Measurements from ENCODE around the gene ADGRB3.
"Not testable (repeated sequence)": the region's sequence is repeated elsewhere in the genome, so short reads cannot be mapped to it uniquely, and the experiment has no call there.

The ADGRB3 gene

DNA sequence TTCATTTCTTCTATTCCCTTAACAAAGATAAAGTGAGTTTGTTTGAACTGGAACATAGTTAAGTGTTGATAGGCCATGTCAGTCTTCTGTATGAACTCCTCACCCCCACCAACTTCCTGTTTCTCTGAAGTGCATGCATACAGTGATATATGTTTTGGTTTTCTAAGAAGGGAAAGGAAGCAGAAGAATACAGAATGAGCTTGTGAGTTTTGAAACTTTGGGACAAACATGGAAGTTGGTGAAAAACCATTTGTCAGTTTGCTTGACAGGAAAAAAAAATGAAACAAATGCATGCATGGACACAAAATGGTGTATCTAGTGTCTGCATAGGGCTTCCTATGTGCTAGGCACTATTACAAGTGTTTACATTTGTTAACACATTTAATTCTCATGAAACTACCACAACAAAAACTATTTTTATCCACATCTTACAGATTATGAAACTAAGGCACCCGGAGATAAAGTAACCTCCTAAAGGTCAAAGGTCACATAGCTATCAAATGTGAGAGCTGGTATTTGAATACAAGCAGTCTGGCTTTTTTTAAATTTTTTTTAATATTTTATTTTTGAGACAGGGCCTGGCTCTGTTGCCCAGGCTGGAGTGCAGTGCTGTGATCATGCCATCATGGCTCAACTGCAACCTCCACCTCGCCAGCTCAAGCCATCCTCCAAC lies 105.9 kb downstream of the ADGRB3 start:
- no peak for DNase-seq (ENCODE audit: low spot score)

DNA sequence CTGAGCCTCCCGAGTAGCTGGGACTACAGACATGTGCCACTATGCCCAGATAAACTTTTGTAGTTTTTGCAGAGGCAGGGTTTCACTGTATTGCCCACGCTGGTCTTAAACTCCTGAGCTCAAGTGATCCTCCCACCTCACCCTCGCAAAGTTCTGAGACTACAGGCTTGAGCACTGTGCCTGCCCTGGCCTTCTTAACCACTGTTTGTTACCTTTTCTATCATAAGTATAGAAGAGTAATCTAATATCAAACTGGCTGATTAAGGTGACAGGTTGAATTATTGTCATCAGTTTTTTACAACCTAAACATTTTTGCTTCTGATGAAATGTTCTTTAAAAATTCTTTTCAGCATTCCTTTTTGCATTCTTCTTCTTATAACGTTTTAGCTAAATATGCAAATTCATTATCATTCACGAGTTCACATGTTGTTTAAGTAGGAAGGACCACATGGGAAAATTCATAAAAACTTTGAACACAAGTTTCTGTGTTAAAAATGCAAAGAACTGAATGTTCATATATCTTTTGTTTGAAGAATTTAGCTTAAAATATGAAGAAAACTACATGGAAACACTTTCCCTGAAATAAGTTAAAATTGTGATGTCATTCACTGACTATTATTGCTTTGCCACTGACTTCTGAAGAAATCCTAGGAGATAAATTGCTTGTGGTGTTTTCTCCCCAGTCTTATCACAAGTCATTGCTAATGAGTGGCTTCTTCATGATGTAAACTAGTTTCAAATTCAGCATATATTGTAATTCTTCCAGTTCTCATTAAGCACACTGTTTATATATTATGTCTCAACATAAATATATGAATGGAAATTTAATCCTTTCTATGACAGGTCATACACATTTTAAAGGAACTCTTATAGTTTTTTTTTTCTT lies 106.7 kb downstream of the ADGRB3 start:
- no peak for DNase-seq (ENCODE audit: low spot score)

DNA sequence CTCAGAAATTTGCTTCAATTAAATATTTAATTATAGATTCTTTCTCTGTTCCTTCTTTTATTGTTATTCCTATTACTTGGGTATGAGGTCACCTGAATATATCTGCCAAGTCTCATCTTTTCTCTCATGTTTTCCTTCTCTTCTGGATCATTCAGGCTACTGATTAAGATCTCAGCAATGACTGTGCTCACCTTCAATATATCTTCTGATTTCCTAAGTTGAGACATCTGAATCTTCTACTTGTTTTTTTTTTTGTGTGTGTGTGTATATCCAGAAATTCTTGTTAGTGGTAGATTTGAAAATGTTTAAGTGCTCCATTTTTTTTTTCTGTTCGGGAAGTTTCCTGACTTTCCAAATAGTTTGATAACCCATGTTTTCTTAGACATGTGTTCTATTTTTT lies 108.0 kb downstream of the ADGRB3 start:
- DNase-seq (ENCODE audit: low spot score): no peak

DNA sequence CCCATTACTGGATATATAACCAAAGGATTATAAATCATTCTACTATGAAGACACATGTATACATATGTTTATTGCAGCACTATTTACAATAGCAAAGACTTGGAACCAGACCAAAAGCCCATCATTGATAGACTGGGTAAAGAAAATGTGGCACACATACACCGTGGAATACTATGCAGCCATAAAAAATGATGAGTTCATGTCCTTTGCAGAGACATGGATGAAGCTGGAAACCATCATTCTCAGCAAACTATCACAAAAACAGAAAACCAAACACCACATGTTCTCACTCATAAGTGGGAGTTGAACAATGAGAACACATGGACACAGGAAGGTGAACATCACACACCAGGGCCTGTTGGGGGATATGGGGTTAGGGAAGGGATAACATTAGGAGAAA lies 109.3 kb downstream of the ADGRB3 start:
- DNase-seq (ENCODE audit: low spot score): not testable (repeated sequence)

DNA sequence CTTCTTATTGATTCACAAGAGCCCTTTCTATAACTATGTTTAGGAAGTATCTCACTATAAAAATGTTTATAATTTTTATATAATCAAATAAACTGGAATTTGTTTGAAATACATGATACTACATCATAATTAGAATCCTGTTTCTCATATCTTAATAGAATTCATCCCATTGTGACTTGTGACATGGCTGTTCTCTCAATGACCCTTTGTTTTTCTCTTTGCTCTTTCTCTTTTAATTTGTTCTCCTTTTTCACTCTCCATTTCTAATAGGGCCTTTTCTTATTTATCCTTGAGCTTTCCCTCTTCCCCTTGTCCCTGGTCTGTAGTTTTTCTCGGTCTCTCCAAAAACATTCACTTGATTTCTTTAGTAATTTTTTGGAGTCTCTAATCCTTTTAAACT lies 111.3 kb downstream of the ADGRB3 start:
- DNase-seq (ENCODE audit: low spot score): no peak

DNA sequence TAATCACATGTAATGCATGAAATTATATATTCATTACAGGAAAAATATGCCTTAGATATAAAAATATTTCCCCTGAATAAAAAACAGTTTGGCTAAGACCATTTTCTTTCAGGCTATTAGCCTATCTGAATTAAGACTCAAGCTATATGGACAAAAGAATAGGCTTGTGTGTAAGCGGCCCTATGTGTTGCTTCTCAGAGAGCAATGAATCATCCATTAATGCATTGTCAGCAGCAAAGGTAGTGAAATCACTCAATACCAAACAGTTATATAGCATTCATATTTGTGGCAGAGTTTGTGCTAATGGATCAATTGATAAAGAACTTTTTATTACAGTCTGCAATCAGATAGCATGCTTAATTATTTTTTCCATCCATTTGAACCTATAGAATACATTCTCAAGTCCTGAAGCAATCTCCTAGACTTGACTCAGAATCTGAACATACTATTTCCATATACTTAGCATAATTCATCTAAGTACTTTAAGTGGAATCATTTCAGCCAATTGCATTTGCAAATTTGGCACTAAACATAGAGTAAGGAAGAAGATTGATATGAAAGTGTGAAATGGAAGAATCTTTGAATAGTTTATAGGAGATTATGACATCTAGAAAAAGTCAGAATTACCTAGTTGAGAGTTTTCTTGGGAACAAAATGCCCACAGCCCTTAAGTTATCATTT lies 112.2 kb downstream of the ADGRB3 start:
- no peak for DNase-seq (ENCODE audit: low spot score)

DNA sequence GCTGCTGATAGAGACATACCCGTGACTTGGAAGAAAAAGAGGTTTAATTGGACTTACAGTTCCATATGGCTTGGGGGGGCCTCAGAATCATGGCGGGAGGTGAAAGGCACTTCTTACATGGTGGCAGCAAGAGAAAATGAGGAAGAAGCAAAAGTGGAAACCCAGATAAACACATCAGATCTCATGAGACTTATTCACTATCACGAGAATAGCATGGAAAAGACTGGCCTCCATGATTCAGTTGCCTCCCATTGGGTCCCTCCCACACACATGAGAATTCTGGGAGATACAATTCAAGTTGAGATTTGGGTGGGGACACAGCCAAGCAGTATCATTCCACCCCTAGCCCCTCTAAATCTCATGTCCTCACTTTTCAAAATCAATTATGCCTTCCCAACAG lies 112.8 kb downstream of the ADGRB3 start:
- not testable (repeated sequence) for DNase-seq (ENCODE audit: low spot score)

DNA sequence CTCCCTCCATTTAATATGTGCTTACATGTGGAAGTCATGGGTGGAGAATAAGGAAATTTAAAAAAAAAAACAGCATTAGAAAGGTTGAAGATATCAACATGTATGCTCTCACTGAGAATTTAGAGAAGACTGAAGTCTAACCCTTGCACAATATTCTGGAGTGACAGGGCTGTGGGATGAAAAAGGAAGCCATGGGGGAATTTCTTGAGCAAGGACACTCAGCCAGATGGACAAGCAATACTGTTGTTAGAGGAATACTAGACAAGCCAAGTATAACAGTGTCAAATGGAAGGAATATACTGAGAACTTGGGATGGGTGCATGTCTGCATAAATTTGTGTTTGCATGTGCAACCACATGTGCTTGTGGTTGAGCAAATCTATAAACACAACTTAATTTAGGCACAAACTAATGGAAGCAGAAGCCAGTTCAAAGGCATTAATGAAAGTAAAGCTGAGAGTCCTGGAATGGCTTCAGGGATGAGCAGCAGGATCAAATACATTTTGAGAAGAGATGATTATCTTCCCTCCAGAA lies 119.7 kb downstream of the ADGRB3 start:
- DNase-seq (ENCODE audit: low spot score): no peak

DNA sequence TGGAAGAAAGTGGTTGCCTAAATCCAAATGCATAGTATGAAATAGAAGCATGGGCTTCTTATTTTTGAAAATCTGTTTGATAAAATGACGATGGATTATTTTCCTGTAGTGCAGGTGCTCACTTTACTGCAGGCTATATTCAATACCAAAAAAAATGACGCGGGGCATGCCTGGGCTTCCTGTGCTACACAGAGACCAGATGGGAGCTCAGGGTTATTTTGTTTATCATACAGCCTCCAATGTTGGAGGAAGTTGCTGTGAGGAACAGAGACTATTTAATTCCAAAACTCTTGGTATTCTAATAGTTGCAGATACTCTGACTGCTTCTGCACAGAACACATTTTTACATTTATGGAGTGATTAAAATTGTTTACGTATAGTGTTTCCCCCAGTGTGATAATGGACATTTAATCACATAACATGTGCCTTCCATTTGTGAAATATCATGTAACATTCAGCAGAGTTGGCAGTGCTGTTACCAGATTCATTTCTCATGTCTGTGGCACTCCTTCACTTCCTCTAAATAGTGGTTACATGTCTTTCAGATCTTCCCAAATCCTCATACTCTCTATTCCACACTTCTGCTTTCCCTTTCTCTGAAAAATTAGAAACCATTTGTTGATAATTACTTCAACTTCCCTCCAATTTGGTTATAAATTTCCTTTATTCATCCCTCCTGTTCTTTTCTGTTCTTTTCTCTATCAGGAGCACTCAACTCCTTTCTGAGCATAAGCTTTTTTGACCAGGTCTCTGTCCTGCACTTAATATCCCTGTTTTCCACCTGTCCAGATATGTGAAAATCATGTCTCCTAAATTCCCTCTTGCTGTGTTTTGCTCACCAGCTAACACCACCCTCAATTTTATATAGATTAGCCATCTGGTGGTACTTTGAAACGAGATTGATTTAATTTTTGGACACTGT lies 121.6 kb downstream of the ADGRB3 start:
- DNase-seq (ENCODE audit: low spot score): no peak

DNA sequence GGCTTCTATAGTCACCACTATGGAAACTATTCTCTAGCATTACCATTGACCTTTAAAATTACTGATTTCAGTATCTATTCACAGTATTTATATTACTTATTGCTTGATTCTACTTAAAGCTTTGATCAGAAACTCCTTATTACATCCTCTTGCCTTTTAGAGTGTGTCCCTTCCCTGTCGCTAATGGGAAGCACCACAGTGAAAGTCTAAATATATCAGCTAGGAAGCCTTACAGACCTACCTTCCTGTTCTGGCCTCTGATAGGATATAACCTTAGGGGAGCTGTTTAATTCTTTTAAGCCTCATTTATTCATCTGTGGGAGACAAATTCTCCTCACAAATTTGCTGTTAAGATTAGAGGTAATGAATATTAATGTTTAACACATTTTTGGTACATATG lies 122.7 kb downstream of the ADGRB3 start:
- no peak for DNase-seq (ENCODE audit: low spot score)

DNA sequence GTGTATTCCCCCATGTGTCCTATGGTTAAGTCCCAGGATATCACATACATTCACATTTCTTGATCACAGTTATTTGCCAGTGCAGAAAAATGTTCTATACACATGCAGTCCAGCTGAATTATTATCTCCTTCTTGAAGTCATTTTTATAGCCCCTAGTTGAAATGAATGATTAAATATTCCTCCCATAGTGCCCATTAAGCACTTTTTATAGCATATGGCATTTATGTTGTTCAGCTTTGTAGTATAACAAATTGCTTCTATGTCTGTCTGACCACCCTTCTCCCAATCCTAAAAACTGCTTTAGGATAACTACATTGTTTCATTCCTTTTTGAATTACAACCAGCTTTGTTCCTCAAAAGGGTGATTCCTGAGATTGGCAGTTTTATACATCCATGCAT lies 123.5 kb downstream of the ADGRB3 start:
- no peak for DNase-seq (ENCODE audit: low spot score)

DNA sequence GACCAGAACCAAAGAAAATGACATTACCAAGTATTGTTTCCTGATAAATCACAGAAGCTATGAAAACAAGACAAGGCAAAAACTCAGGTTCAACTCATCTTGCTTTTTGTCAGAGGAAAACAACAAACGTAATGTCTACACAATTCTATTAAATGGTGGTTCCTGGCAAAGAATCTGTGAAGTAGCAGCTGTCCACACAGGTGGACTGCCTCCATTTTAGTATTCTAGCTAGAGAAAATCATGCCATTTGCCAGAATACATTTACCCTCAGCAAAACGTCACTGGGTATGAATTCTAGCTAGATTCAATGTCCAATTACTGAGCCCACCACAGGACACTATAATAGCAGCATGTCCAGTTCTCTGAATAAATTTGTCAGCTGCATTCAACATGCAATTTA lies 125.4 kb downstream of the ADGRB3 start:
- no peak for DNase-seq (ENCODE audit: low spot score)

DNA sequence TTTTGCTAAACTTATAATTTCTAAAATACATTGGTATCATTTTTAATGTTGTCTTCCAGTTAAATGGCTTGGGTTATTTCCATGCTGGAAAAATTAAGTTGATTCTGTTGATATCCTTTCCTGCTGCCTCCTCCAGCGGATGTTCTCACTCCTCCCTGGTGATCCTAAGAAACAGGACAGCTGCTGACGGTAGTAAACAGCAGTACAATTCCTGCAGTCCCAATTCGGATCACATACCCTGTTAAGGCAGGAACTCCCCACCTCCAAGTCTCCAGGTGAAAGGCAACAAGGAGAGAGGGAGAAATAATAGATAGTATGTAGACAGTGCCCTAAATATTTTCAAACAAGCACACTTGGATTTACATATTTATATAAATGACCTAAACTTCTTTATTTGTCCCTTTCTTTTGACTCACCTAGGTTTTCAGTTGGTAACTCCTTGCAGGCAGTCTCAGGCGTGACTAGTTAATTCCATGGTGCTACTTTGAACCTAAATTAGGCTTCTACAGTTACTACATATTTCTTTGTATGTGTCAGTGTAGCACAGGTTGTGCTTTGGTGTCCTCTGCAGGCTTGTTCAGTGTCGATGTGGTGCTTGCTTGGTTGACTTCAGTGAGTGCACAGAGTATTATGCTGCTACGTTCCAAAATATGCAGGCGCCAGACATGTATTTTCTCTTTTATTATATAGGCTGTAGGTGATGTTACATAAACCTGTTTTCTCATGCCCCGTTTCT lies 126.0 kb downstream of the ADGRB3 start:
- no peak for DNase-seq (ENCODE audit: low spot score)

DNA sequence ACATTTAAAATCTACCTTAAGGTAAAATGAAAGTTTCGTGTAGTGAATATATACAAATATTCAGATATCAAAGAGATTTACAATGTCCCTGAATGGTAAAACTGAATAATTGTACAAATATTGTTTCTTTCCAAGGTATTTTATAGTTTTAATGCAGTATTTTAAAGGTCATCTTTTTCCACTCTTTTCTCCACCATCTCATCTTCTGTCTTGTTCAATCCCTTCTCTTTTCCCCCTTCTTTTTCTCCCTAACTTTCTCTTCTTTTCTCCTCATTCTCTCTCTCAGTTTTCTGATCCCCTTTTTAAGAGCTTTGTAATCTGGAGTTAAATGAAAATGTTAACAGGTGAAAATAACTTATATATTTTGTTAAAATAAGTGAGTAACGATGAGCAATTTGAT lies 126.9 kb downstream of the ADGRB3 start:
- no peak for DNase-seq (ENCODE audit: low spot score)

DNA sequence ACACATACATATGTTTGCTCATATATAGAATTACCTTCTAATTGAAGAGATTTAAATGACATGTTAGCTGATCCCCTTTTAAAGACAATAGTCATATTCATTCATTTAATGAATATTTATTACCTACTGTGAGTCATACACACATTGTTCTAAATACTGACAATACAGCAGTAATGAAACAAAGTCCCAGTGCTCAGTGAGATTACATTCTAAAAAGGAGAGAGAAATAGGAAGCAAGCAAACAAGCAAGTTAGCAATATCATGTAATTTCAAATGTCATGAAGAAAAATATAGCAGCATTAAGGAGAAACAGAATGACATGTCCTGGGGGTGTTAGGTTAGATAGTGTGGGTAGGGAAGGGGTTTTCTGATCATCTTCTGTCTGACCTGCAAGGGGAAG lies 136.3 kb downstream of the ADGRB3 start:
- DNase-seq (ENCODE audit: low spot score): no peak

DNA sequence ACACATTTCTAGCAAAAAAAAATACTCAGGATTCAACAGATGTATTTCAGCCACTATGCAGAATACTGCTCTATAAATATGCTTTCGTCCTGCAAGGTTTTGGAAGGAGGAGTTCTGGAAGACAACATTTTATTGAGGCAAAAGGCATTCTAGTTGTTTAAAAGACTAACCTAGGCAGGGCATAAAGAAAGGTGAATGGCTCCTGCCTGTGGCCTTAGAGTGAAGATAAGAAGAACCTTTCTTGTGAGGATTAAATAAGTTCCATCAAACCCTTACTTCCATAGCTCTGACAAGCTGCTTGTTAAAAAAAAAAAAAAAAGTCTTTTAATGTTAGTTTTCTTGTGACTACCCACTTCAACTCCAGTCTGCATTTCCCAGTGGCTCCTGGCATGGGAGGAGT lies 139.8 kb downstream of the ADGRB3 start:
- DNase-seq (ENCODE audit: low spot score): no peak

DNA sequence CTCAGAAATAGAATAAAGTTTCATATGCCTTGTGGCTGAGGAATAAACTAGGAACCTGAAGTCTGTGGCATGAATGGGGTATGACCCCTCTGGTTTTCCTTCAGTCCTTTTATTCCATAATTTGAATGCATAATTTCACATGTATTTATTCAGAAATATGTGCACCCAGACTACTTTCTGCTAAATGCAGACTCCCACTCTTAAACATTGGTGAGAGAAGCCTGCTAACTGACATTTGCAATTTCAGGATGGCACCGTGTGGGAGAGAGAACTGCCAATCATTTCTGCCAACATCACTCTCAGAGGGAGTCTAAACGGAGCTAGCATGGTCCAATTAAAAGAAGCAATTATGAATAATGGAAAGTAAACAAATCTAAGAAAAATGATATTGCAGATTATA lies 141.3 kb downstream of the ADGRB3 start:
- no peak for DNase-seq (ENCODE audit: low spot score)

DNA sequence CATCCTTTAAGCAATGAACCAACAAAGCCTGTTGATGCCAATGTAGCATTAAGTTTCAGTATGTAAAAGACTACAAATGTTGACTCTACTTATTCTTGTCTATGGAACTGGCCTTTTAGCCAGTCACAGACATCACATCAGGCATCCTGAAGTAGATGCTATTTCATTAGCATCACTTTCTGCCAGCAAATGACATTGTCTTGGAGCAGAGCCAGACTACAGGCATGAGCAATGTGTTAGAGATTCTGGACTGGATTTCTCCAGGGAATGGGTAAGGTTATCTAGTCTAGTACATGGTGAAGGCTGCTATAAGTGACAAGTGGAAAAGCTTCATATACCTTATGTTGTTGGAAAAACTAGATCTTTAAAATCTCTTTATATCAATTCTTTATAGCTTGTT lies 142.9 kb downstream of the ADGRB3 start:
- DNase-seq (ENCODE audit: low spot score): no peak

DNA sequence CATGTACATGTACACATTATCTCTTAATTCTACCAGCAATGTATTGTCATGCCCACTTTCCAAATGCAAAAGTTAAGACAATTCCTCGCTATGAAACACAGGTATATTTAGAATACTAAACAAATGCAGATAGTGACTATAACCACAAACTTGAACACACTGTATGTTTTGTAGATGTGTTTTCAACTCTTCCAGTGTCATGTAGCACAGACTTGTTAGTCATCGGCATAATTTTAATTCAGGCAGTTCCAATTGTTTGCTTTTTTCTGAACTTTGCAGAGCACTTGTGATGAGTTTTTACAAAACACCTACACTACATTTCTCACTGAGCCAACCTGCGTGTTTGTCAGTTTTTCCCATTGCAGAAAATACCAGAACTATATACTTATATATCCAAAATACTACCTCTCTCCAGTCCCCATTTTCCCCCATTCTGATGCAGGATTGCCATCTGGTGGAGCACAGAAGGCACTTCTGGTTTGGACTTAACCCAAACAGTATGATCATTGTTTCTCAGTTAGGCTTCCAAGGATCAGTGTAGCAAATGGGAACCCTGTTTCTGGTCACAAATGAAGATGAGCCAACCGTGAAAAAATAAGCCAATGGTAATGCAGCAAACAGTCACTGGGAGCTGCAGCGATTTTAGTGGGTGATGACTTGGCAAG lies 143.4 kb downstream of the ADGRB3 start:
- DNase-seq (ENCODE audit: low spot score): no peak

DNA sequence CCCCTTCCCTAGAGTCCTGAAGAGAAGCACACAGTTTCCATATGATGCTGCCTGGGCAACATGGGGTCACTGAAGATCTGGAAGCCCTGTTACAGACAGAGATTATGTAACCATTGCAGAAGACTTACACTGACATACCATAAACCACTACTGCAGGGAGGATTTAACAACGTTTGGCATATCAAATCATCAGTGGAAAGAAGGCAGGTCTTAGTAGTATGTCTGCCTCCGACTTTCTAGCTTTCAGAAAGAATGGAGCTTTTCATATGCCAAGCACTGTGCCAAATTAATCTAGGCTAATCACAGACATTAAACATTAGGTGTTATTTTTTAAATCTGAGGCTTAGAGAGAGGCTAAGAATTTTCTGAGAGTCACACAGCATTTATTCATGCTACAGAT lies 144.3 kb downstream of the ADGRB3 start:
- no peak for DNase-seq (ENCODE audit: low spot score)

All from germinal center (tissue), 1 donor.